Measurements from ENCODE around the gene COL8A1.
"Not testable (repeated sequence)": the region's sequence is repeated elsewhere in the genome, so short reads cannot be mapped to it uniquely, and the experiment has no call there.

Gene COL8A1

DNA sequence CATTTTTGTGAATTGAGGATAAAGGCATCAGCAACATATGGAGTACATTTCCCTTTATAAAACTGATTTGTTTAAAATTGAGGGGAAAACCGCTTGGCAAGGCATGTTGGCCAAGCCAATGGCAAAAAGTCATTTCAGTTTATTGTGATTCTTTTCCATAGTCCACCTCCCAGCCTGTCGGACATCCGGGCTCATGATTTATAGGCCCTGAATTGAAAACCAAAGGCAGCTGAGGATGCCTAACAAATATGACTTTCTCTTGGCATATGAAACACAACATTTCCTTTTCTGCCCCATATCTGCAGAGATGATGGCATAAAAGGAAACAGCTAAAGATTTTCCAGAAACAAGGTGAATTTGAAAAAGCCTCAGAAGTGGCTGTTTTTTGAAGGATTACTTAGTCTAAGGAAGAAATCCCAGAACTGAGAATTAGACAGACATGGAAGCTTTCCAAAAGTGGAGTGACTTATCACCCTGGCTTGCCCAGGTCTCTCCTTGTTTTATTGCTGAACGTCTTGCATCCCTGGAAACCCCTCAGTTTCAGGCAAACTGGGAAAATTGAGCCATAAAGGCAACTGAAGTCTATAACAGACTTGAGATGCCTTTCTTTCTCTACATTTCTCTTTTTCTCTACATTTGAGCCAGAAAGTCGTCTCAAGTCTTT is 74.0 kb downstream of the COL8A1 start:
- no peak for DNase-seq

DNA sequence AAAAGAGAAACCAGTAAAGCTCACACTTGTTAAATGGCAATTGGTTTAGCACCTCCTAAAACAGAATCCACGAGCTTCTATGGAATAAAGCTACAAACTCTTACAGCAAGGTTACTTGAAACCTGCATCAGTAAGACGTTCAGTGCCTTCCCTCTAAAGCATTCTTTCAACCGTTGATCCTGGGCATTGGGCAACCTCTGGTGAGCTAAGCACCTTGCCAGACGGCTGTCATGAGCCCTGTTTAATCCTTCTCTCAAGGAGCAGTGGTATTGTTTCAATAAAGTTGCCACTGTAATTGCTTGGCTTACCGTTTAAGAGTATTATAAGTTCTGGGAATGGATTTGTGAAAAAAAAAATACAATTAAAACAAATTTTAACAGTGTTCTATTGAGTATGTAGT is 75.0 kb downstream of the COL8A1 start:
- no peak for DNase-seq

DNA sequence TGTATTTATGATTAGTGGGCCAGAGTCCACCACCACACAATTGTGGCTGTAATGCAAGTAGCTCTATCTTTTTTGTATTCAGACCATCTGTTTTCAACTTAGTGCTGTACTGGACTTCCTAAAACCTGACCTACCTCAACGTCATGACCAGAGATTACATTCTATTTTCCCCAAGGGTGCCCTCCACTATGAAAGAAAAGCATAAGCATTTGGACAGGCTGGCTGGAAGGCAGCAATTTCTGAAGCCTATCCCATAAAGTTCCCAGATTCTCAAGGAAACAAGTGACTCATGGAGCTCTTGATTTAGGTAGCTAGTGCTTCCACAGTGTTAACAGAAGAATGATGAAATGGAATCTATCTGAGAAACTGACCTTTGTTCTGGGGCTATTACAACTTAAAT is 75.8 kb downstream of the COL8A1 start:
- DNase-seq = no peak

DNA sequence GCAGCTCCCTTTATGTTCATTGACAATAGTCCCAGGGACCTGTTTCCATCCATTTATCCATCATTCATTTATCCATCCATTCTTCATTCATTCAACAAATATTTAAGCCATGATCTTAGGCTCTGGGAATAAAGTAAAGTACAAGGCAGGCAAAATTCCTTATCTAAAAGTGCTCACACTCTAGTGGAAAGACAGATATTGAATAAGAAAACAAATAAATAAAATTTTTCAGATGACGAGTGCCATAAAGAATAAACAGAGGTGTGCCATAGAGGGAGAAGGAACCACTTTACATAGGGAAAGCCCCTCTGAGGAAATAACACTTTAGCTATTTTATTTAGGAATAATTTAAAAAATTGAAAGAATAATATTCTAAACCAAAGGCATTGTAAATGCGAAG is 76.2 kb downstream of the COL8A1 start:
- no peak for DNase-seq

DNA sequence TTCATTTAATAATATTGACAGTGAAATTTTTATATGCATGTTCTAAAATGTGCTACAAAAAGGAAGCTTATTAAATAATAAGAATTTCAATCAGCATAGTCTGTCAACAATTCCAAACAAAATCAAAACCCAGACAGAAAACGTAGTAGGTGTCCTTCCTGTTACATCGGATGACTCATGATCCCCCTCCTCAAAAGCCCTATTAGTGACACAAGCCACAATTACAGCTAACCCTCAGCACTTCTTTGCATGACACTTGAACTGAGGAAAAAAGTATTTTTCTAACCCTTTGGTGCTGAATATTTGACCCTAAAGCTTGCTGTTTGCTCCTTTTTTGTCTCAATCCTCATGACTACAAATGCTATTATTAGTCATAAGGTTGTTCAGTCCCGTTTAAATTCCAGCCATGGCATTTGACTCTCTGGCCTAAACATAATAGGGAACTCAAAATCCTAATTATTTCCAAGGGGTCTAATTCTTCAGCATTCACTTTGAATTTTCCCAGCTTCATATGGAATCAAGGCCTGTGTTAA is 78.1 kb downstream of the COL8A1 start:
- DNase-seq = no peak

DNA sequence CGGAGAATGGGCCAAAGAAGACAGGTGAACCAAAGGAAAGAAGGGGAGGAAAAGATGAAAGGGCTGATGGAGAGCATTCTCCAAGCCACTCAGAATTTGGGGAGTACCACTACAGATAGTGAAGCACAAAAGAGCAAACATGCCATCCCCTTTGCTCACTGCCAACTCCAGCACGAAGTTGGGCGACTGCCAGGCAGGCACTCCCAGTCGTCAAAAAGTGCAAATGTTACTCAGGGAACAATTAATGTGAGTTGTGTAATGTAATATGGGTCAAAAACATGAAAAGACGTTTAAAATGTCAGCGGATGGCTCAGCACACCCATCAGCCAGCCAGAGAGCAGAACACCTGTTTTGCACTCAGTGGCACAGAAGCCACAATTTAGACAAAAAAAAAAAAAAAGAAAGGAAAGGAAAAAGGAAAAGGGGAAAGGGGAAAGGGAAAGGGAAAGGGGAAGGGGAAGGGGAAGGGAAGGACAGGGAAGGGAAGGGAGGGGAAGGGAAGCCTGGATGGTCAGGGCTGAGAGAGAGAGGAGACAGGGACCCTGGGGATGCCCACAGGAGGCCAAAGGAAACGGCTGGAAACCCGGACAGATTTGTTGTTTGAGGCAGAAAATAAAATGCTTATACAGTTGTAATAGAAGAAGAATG is 82.7 kb downstream of the COL8A1 start:
- DNase-seq = no peak

DNA sequence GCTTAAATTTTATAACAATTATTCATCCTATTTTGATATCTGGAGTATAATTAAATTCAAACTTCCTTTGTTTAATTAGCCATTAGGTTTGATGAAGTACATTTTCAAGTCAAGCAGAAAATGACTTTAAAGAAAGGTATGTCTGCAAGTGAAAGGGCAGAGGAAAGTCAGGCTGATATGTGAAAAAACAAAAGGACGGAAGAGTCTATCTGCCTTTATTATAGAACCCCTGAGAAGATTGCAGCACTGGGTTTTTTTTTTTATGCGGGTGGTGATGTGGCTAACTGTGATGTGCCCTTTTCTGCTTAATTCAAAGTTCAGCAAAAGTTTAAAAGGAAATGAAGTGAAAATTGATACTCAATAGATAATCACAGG is 83.2 kb downstream of the COL8A1 start:
- no peak for DNase-seq

DNA sequence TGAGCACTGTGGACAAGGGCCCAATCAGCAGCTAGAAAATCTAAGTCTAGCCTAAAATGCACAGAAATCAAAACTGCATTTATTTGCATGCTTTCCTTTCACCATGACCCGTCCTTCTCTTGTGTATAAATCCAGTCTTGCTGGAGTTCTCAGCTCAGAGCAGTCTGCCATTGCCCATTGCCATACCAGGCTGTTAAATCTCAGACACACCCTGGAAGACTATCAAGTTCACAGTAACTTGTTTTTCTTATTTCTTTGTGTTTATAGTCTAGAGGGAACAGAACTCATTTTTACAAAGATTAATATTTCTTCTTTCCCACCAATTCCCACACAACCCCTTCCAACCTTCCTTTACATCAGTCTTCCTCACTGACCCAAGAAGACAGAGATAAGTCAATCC is 85.9 kb downstream of the COL8A1 start:
- no peak for DNase-seq

DNA sequence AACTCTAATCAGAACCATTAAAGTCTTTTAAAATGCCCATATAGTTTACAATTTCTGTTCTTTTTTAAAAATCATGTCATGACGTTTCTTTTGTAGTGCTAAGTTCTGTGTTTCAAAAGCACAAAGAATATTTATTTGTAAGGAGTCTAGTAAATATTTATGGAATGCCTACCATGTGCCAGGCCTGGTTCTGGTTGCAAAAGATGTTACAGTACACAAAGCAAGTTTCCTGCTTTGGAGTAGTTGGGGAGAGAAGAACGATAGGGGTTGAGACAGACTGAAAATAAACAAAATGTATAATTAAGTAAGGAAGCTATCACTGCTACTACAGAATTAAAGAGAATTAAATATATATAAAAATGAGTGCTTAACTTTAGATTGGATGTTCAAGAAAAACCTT is 92.5 kb downstream of the COL8A1 start:
- no peak for DNase-seq

DNA sequence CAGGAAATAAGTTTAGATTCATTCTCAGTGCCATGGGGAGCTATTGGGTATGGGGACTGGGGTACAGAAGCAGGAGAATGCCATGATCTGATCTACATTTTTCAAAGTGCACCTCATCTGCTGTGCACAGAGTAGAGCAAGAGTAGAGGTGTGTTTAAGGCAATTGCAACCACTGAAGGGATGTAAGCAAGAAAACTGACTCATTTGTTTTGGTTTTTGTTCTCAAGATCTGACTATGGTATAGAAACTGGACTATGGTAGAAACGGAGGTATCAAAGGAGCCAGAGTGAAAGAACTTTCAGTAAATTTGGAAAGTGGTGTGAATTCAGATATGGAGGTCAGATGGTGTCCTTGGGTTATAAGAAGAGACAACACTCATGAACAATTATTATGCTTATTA is 93.1 kb downstream of the COL8A1 start:
- no peak for DNase-seq

DNA sequence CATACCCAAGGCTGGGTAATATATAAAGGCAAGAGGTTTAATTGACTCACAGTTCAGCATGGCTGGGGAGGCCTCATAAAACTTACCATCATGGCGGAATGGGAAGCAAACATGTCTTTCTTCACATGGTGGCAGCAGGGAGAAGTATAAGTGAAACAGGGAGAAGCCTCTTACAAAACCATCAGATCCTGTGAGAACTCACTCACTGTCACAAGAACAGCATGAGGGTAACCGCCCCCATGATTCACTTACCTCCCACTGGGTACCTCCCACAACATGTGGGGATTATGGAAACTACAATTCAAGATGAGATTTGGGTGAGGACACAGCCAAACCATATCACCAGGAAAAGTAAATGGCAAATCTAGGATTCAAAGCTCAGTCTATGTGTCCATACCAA is 102.0 kb downstream of the COL8A1 start:
- not testable (repeated sequence) for DNase-seq

DNA sequence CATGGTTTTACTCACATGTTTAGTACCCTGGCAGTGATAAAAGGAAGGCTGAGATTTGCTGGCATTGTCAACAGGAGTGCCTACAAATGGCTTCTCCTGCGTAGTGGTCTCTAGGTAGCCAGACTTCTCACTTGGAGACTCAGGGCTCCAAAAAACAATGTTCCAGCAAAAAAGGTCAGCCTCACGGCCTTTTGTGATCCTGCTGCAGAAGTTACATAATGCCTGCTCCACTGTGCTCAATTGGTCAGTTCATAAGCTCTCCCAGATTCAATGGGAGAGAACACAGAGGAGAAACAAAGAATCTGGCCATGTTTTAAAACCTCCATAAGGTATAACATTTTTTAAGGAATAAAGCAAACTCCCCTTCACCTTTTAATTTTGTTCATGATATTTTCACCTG is 103.2 kb downstream of the COL8A1 start:
- no peak for DNase-seq

DNA sequence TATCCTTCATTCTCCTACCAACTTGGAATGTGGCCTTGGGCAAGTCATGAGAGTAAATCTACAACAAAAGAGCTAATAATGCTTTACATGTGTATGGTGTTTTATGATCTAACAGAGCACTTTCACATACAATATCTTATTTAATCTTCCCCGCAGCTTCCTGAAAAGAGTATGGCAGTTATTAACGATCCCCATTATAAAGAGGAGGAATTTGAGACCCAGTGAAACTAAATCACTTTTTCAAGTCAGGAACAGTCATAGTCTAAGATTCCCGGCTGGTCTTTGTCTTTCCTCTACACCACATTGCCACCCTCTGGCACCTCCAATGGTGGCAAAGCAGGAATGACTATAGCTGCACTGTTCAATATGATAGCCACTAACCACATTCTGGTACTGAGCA is 109.5 kb downstream of the COL8A1 start:
- no peak for DNase-seq

DNA sequence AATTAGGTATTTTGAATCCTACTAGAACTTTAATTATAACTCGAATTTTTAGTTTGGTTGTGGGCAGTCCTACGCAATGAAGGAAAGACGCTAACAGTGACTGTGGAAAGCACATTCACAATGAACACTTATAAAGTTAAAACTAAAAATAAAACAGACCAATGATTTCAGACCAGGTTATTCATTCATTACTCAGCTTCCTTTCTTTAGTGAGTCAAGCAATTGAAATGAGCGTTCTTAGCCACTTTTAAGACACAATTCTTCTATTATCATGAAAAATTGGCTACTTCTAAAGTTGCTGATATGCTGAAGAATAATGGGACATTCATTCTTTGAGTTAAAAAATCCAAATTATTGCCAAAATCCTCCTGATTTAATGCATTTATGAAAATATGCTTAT is 113.3 kb downstream of the COL8A1 start:
- DNase-seq = no peak

DNA sequence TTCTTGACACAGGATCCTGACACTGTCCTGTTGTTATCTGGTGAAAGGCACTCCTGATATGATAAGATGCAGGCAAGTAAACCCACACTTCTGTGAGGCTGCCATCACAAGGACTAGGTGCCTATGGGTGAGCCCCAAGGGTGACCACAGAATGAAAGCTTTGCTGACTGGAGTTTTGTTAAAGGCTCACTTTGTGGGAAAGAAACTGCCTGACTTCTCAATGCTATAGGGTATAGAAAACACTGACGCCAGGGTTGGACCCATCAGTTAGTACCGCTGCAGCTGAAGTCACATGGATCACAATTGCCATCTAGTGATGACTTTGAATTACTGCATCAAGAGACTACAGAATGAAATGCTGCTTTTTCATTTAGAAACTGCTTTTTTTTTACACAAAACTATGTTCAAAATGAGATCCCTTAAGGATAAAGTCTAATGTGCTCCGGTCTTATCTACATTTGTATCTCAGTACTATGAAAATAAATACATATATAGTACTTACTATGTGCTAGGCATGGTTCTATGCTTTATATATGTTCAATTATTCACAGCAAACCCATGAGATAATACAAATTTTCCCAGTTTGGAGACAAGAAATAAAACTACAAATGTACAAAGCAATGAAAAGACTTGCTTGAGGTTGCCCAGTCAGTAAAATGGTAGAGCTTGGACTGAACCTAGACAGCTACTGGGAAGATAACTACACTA is 115.0 kb downstream of the COL8A1 start:
- DNase-seq = peak; percentile 23

DNA sequence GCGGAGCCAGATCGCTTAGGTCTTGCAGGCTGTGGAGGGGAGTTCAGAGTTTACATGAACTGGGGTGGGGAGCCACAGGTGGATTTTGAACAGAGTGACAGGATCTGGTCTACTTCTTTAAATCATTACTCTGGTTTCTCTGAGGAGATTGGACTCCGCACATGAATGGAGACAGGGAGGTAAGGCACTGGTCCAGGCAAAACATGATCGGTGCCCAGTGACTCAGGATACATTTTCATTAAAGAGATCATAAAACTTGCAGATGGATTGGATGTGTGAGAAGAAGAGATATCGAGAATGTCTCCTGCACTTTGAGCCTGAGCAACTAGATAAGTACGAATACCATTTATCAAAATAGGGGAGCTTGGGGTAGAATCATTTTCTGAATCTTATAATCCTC is 117.4 kb downstream of the COL8A1 start:
- no peak for DNase-seq

DNA sequence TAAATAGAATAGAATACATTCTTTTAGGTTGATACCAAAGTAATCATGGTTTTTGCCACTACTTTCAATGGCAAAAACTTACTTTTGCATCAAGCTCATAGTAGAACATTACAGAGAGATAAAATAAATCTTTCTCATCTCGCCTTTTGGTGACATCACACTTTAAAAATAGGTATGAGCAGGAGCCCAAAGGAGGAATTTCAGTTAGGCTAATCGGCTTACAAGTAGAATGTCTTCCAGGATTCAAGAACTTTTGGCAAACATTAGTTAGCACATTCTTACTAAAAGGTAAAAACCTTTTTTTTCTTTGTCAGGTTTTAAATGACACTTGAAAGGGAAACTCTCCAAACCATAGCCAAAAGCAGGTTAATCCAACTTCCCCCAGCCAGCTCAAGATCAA is 119.6 kb downstream of the COL8A1 start:
- DNase-seq = no peak

DNA sequence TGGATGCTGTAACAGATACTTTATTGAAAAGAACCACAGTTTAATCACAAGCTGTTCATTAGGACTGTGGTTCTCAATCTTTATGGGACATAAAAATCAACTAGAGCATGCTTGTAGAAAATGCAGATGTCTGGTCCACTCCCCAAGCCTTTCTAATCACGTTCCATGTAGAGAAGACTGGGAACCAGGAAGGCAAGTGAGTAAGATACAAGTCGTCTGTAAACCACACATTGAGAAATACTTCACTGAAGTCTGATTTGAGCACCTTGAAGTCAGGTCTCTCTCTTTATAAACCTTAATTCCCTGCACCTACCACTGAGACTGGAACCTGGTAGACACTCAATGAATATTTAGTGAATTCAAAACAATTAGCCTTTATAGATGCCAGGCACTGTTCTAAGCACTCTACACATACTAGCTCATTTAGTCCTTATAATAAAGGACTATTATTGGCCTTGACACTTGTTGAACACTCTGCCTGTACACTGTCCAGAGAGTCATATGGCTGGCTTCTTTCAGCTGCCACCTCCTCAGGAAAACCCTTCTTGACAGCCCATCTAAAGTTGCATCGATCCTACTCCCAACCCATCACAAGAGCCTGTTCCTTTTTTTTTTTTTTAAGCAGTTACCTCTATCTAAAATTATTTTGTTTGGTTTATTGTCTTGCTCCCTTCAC is 120.2 kb downstream of the COL8A1 start:
- no peak for DNase-seq

DNA sequence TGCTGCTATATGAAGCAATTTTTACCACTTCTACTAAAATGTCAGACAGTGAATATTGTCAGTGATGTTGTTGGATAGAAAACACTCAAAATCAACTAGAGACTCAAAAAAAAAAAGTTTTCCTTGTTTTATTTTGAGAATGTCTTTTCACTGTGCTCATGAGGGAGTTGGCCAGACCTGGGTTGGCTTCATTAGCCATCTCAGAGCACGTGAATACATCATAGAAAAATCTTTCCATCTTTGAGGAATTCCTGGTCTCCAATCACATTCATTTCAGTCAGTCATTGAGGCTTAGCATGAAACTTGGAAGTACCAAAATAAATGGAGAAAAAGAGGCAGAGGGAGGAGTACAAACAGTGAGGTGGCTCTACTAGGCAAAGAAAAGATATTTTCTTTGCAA is 121.6 kb downstream of the COL8A1 start:
- DNase-seq = no peak

DNA sequence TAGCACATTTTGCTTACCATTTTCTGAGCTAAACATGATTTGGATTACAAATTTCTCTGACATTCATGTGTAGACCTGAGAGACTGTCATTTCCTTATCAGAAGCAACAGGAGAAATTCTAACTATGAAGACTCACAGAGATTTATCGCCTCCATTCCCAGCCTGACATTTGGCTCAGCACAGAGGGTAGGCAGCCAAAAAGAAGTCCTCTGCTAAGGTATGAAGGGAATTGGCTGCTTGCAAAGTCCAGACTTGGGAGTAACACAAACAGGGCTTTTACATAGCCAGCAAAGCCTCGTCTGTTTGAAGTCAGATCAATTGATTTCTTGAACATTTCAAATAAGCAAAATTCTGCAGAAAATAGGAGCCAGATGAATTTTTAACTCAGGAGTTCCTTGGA is 122.2 kb downstream of the COL8A1 start:
- DNase-seq = no peak

DNA sequence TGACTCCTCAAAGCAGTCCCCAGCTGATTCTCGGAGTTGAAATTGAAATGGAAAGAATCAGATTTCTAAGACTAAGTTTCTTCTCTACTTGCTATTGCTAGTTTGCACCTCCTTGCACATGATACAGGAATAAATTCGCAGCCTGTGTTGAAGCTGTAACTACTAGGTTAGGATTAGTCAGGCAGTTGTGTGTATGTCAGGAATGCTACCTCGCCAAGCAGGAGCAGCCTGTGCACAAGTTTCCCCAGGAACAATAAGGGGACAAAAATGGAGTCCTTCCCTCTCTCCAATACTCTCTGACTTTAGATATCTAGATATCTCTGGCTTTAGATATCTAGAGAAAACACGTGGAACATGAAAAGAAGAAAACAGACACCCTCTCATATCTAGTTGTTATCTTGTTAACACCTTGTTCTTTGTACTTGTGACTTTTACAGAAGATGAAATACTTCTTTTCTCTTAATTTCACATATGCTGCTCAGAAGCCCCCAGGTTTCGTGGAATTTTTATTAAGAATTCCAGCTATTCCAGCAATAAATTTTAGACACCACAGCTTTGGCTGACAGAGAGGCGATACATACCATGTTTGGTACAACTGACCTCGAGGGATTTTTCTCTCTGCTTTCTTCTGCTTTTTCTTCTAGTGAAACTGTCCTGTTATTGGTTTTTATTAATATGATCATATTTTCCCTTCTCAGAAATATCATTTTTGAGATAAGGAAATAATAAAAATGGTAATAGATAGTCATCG is 123.2 kb downstream of the COL8A1 start:
- DNase-seq = no peak

DNA sequence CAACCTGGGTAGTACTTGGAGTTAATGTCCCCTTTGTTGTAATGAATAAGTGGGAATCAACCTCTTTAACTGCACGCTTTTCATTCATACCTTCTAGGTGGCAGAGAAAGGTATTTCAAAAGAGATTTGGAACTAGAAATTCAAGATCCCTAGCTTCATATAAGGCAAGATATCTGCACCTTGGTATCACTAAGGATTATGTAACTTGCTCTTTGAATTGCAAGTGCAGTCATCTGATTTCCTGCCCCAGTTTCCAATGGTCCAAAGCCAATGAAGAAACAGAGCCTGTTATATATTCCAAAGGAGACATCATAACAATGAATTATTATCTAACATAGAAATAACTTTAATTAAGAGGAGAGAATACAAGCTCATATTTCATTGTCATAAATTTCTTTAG is 124.5 kb downstream of the COL8A1 start:
- no peak for DNase-seq

DNA sequence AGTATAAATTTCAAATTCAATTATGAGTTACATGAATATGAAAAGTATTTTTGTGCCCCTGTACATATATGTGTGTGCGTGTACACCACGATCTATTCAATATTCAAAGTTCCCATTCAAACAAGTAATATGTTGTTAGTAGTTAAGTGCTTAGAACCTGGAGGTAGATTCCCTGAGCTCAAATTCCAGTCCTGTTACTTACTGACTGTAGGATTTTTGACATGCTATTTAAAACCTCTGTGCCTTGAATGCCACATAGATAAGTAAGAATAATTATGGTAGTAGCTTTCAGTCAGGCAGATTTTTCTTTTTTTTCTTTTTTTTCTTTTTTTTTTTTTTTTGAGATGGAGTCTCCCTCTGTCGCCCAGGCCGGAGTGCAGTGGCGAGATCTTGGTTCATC is 126.0 kb downstream of the COL8A1 start:
- no peak for DNase-seq

Data from NCI-H2171 (cell line).